Type B pancreatic cell (in vitro differentiated cells): ENCODE measurements around the gene PORCN. TPM values are rescaled to one million over a fixed set of nuclear protein-coding genes. Genes with fewer than 3 reads are reported as not detected.

Experiments used
- DNase-seq: peaks from one replicate; pipeline ENCODE4 v3.0.0; 2021; ENCODE audit warnings: mixed read lengths; ENCODE audit not compliant: unreplicated experiment; ENCODE audit errors: extremely low spot score
- H3K27ac Mint-ChIP-seq: 2 replicates; pipeline ENCODE4 v1.8.0; 2021; ENCODE audit warnings: mild to moderate bottlenecking, mixed read lengths
- H3K27me3 Mint-ChIP-seq: 2 replicates; pipeline ENCODE4 v1.8.0; 2021; ENCODE audit warnings: mixed read lengths
- H3K36me3 Mint-ChIP-seq: 2 replicates; pipeline ENCODE4 v1.8.0; 2021; ENCODE audit warnings: mixed read lengths
- H3K4me1 Mint-ChIP-seq: one replicate; pipeline ENCODE4 v1.8.0; 2021; ENCODE audit warnings: mixed read lengths; ENCODE audit not compliant: unreplicated experiment
- H3K4me3 Mint-ChIP-seq: 2 replicates; pipeline ENCODE4 v1.8.0; 2021; ENCODE audit warnings: mild to moderate bottlenecking, mixed read lengths
- H3K9me3 Mint-ChIP-seq: 2 replicates; pipeline ENCODE4 v1.8.0; 2021; ENCODE audit warnings: mixed read lengths
- CTCF ChIP-seq: fragments of 200-600 bp; sonication (generic); conservative IDR thresholded peaks from 2 replicates; pipeline ENCODE4 v1.5.0; 2021; ENCODE audit warnings: antibody characterized with exemption, mild to moderate bottlenecking
- total RNA-seq: library from RNA; stranded (reverse); gene quantifications from 2 replicates; pipeline ENCODE4 v1.2.1, GENCODE V29; 2021; ENCODE audit warnings: low replicate concordance

Gene PORCN
- total RNA-seq, 1 donor from 2014 or later: 10.0 TPM

GRCh38 chrX:48498374-48498809, 10.4 kb upstream of the PORCN start:
- Mint-ChIP-seq H3K4me1 (no peaks in the 10 kb centered on the region), H3K9me3 (no peaks in the 10 kb centered on the region), H3K27me3 (no peaks in the 10 kb centered on the region), H3K27ac (no peak overlapping the region), H3K36me3 (no peaks in the 10 kb centered on the region), H3K4me3 (no peak overlapping the region)
- no peak for DNase-seq
- TF ChIP-seq CTCF: no peak

GRCh38 chrX:48504261-48504660, 4.5 kb upstream of the PORCN start:
- Mint-ChIP-seq H3K4me1 (peaks cover under 1% of the 10 kb centered on the region), H3K9me3 (no peaks in the 10 kb centered on the region), H3K36me3 (no peaks in the 10 kb centered on the region), H3K27ac (no peak overlapping the region), H3K4me3 (no peak overlapping the region), H3K27me3 (no peaks in the 10 kb centered on the region)
- DNase-seq: no peak
- no peak for TF ChIP-seq CTCF

- Mint-ChIP-seq H3K27me3 (no peaks in the 10 kb centered on the region), H3K4me1 (peaks cover 7% of the 10 kb centered on the region), H3K9me3 (no peaks in the 10 kb centered on the region), H3K27ac (no peak overlapping the region), H3K4me3 (no peak overlapping the region), H3K36me3 (no peaks in the 10 kb centered on the region)
- no peak for DNase-seq
- TF ChIP-seq CTCF: no peak
Observed at GRCh38 chrX:48505481-48505880, 3.3 kb upstream of the PORCN start.

- DNase-seq: no peak
- Mint-ChIP-seq H3K4me3 (no peak overlapping the region), H3K4me1 (peaks cover 7% of the 10 kb centered on the region), H3K36me3 (no peaks in the 10 kb centered on the region), H3K9me3 (no peaks in the 10 kb centered on the region), H3K27me3 (no peaks in the 10 kb centered on the region), H3K27ac (no peak overlapping the region)
- no peak for TF ChIP-seq CTCF
Observed at GRCh38 chrX:48507246-48507645, 1.5 kb upstream of the PORCN start.

GRCh38 chrX:48509245-48509590, 426 bp downstream of the PORCN start:
- Mint-ChIP-seq H3K27ac (peak overlapping the region; percentile 55), H3K4me3 (peak overlapping the region; percentile 92), H3K36me3 (no peaks in the 10 kb centered on the region), H3K9me3 (no peaks in the 10 kb centered on the region), H3K27me3 (no peaks in the 10 kb centered on the region), H3K4me1 (peaks cover 7% of the 10 kb centered on the region)
- DNase-seq: no peak
- no peak for TF ChIP-seq CTCF

- H3K27ac Mint-ChIP-seq: peak overlapping the region; percentile 55
- peaks cover 7% of the 10 kb centered on the region for H3K4me1 Mint-ChIP-seq
- H3K27me3 Mint-ChIP-seq: no peaks in the 10 kb centered on the region
- no peaks in the 10 kb centered on the region for H3K9me3 Mint-ChIP-seq
- no peak for TF ChIP-seq CTCF
- no peak for DNase-seq
- no peaks in the 10 kb centered on the region for H3K36me3 Mint-ChIP-seq
- peak overlapping the region; percentile 92 for H3K4me3 Mint-ChIP-seq
Observed at GRCh38 chrX:48509619-48510018, 827 bp downstream of the PORCN start.
